OCI-LY1 (cell line): ENCODE measurements around the gene FOXP3.

Experiments used
- EZH2 ChIP-seq: fragments of 200-600 bp; sonication (generic), shearing (Covaris generic); IDR thresholded peaks from 2 replicates; pipeline ENCODE4 v1.8.0; 2017; ENCODE audit warnings: borderline replicate concordance, mixed run types, mild to moderate bottlenecking, antibody characterized with exemption, low read length, moderate library complexity, mixed read lengths
- TF ChIP-seq, protein P1 (sequence below): fragments of 200-600 bp; sonication (generic), shearing (Covaris generic); IDR thresholded peaks from 2 replicates; pipeline ENCODE4 v1.5.1; 2017; ENCODE audit warnings: mild to moderate bottlenecking, antibody characterized with exemption, low read length, moderate library complexity, mixed read lengths

DNA sequence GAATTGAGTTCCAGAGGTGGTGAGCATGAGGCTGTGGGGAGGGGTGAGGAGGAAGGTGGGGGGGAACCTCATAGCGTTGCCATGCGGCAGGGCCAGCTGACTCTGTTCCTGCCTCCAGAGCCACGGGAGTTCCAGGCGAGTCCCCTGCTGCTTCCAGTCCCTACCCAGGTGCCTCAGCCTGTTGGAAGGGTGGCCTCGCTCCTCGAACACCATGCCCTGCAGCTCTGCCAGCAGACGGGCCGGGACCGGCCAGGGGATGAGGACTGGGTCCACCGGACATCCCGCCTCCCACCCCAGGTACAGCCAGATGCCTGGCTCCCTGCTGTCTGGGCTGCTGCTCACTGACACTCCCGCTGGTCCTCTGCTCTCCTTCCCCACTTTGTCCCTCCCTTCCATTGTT is 21.3 kb downstream of the FOXP3 start:
- TF ChIP-seq, protein P1, sequence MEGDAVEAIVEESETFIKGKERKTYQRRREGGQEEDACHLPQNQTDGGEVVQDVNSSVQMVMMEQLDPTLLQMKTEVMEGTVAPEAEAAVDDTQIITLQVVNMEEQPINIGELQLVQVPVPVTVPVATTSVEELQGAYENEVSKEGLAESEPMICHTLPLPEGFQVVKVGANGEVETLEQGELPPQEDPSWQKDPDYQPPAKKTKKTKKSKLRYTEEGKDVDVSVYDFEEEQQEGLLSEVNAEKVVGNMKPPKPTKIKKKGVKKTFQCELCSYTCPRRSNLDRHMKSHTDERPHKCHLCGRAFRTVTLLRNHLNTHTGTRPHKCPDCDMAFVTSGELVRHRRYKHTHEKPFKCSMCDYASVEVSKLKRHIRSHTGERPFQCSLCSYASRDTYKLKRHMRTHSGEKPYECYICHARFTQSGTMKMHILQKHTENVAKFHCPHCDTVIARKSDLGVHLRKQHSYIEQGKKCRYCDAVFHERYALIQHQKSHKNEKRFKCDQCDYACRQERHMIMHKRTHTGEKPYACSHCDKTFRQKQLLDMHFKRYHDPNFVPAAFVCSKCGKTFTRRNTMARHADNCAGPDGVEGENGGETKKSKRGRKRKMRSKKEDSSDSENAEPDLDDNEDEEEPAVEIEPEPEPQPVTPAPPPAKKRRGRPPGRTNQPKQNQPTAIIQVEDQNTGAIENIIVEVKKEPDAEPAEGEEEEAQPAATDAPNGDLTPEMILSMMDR = no peak
- TF ChIP-seq EZH2 = no peak
